HG03045 (cell line): ENCODE measurements around the gene CADPS2.

ENCODE experiments used
- ATAC-seq: cut with Tn5 transposase; IDR thresholded peaks from one replicate; pipeline ENCODE4 v1.9.1; 2021; ENCODE audit warnings: mild to moderate bottlenecking, moderate library complexity; ENCODE audit not compliant: unreplicated experiment

The CADPS2 gene

GRCh38 chr7:122789156-122789555 lies 97.1 kb downstream of the CADPS2 start:
- ATAC-seq, result no peak

DNA sequence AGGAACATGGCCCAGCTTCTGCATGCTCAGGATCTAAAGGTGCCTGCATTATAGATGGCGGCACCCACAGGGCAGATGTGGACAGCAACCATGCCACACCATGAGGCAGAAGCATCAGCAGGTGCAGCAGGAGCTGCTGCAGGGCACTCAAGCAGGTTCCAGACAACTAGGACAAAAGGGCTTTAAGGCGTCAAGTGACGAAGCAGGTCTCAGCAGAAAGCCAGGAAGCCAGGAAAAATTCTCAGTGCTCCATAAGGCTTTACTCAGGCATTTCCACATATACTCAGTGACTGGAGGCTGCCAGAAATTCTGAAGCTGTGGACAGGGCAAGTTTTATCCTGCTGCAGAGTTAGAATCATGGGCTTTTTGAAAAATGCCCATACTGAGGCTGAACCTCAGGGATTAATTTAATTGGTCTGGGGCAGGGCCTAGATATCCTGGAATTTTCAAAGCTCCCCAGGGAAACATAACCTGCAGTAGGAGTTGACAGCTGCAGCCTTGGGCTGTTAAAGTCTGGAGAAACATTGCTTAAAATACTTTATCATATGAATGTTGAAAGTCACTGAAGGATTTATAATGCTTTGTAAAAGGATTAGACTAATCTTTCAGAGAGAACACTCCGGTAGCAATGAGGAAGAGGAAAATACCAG lies 115.4 kb downstream of the CADPS2 start:
- ATAC-seq, result no peak

GRCh38 chr7:122768827-122769226 lies 117.4 kb downstream of the CADPS2 start:
- no peak for ATAC-seq

DNA sequence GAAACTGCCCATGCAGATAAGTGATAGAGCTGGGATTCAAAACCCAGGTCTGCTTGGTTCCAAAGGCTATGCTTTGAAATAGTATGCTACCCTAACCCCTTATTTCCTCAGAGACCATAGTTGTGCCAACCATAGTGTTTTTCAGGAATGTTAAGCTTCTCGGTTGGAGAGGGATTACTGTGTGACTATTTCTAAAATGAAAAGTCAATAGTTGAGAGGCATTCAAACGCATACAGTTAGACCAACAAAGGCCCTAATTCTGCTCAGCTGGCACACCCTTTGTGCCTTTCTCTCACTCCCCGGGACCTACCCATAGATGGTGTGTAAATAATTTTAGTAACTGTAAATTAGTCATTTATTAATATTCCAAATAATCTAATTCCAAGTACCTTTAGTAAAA lies 118.9 kb downstream of the CADPS2 start:
- ATAC-seq, result no peak

DNA sequence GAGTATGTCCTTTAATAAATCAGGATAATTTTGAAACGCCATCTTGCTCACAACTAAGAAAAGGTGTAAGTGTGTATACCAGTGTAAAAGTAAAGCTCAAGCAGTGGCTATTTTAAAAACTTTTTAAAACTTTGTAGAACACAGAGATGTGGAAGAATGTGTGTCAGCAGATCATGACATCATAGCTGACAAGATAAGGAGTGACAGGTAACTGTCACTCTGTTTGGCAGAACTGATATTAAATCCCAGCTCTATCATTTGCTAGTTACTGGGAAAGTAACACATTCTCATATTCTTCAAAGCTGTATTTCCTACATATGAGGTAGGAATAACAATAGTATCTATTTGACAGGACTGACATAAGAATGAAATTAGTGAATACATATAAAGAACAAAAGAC lies 119.7 kb downstream of the CADPS2 start:
- ATAC-seq, result no peak

DNA sequence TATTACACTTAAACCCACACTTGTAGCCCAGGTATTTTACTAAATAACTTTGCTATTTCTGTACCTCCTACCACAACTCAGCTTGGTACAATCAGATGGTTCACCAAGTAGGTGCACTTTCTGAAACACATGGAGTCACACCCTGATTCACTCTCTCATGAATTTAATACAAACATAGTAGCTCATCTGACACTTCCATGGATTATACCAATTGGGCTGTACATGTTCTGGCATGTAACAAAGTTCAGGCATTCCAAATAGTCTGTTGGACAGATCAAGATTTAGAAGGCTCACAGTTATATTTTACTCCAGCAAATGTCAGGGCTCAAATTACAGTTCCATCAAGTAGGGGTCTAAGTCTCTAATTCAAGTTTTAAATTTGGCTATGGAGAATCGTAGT lies 121.4 kb downstream of the CADPS2 start:
- no peak for ATAC-seq

DNA sequence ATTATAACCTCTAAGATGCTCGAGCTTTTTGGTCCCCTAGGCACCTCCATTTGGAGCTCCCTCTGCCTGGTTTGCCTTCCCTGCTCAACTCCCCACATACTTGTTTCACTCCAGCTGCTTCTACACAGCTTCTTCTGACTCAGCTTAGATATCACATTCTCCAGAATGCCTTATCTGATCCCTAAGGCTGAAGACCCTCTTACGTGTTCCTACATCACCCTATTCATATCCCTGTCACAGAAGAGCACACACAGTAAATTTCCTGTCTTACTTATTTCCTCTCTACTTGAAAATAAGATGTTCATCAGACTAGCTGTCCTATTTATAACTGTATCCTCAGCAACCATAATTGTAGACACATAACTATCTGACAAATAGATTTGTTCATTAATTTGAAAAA lies 122.2 kb downstream of the CADPS2 start:
- ATAC-seq, result no peak

- ATAC-seq, result no peak
Observed at GRCh38 chr7:122762071-122762470, 124.2 kb downstream of the CADPS2 start.

DNA sequence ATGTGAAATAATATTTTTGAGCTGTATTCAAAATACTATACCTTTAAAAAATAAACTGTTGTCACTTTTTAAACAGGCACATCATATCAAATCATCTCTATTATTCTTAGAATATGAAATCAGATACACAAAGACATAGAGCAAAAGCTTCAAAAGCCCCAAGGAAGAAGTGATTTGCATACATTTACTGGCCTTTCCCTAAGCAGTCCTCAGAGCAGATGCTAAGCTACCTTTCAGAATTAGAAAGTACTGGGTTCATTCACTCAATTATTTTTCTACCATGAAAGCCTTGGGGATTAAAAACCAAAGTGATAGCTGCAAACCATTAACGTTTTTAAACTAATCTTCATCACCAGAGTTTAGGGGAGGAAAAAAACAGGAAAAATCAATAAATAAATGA lies 127.8 kb downstream of the CADPS2 start:
- ATAC-seq, result no peak

GRCh38 chr7:122756860-122757259 lies 129.4 kb downstream of the CADPS2 start:
- ATAC-seq, result no peak

DNA sequence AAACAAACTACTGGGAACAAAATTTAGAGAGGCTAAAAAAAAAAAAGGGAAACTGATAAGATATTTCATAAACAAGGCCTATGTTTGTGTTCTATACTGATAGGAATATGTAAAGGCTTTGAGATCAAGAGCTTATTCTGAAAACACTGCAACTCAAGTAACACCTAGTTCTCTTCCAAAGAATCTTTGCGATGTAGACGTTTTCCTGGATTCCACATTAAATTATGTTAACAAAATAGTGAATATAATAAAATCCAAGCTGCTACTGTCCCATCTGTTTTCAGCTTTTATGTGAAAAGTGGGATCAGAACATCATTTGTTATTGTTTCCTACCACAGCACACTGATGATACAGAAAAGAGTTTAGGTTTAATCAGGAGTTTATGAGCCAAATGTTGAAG lies 130.6 kb downstream of the CADPS2 start:
- no peak for ATAC-seq

- ATAC-seq, result no peak
Observed at GRCh38 chr7:122752583-122752982, 133.7 kb downstream of the CADPS2 start.

DNA sequence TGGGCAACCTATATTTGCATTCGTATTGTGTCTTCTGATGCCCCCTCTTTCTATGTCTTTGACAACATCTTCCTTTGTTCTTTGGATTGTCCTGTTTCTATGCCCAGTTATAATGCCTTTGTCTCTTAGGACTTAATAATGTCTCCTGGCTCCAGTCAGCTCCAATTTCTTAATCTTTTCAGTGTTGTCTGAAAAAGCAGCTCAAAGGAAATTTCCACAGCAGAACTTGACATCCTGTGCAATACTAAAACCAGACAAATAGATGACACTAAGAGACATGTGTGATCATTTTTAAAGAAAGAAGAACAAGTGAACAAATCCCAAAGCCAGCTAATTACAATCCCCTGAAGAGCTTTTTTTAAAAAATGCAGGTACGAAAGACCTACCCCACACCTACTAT lies 135.9 kb downstream of the CADPS2 start:
- no peak for ATAC-seq

- ATAC-seq, result no peak
Observed at GRCh38 chr7:122748195-122748594, 138.1 kb downstream of the CADPS2 start.

GRCh38 chr7:122746948-122747347 lies 139.3 kb downstream of the CADPS2 start:
- ATAC-seq, result no peak

DNA sequence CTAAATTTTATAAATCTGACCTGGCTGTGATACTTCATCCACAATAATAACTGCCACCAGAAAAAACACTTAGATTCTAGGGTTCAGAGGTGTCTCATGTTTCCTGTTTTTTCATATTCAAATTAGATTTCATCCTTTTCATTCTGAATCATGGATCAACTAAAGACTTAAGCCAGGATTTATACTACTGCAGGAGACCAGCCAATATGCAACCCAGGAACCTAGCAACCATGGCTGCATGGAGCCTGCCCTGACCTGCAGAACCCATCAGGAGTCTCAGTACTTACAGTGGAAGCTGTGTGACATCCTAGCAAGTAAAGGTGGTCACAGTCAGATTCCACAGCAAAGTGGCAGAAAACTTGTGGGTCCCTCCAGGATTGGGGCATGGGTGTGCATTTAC lies 143.0 kb downstream of the CADPS2 start:
- no peak for ATAC-seq

DNA sequence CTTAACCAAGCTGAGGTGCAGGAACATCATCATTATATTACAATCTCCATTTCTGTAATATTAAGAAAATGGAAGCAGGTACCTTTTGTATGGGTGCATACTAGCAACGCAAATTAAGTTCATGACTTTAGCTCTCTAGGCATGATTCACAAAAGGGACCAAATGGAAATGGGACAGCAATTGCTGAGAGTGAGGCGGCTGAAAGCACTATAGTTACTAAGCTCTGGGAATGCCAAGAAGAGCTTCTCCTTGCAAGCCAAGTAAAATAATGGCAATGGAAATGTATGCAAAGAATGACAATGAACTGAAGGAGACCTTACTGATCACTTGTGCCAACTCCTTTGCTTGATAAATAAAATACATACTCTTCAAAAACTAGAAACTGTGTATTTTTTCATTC lies 147.3 kb downstream of the CADPS2 start:
- no peak for ATAC-seq

DNA sequence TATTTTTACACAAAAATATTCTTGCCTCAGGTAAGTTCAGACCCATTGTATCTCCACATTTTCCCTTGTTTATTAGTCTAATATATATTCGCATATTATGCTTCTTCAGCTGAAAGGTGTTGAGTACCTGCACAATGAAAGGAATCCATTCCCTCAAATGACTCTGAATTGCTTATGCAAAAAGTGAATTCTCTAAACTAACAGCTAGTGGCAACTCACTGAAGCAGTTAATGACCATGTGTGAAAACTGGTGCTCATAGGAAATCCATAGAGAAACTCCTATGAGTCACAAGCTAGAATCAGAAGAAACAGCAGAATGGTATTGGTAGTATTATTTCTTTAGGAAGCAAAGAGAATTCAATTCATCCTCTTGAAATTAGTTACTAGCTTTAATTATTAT lies 150.1 kb downstream of the CADPS2 start:
- ATAC-seq, result no peak

DNA sequence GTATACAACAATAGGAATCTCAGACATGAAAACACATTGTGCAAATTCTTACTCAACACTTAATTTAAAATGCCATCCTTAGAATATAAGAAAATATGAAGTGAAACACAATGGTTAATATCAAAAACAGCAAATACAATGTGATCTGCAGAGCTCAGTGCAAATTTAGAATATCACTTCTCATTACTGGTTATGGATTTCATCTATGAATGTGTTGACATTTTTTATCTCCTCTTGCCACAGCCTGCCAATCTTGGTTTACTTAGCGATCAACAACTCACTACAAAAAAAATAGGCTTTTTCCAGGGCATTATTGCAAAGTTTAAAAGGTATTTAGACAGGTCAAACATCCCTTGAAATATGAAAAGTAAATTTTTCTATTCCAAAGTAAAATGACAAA lies 158.5 kb downstream of the CADPS2 start:
- no peak for ATAC-seq

GRCh38 chr7:122727354-122727753 lies 158.9 kb downstream of the CADPS2 start:
- no peak for ATAC-seq

DNA sequence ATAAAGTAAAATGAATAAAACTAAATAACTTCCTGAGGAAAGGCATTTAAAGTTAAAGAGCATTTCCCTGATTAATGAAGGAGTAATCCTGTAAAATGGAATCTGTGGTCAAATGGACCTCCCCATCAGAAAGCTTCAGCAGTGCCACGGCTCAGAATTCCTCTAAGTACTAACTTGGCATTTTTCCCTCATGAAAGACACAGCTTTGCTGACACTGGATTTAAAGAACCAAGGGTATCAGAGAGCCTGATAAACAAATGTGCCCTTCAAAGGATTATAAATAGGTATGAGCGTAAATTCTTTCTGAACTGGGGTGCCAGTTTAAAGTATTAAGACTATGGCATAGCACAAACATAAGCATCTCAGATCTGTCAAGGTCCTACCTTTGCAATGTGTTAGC lies 159.4 kb downstream of the CADPS2 start:
- ATAC-seq, result no peak

- ATAC-seq, result no peak
Observed at GRCh38 chr7:122724366-122724765, 161.9 kb downstream of the CADPS2 start.

DNA sequence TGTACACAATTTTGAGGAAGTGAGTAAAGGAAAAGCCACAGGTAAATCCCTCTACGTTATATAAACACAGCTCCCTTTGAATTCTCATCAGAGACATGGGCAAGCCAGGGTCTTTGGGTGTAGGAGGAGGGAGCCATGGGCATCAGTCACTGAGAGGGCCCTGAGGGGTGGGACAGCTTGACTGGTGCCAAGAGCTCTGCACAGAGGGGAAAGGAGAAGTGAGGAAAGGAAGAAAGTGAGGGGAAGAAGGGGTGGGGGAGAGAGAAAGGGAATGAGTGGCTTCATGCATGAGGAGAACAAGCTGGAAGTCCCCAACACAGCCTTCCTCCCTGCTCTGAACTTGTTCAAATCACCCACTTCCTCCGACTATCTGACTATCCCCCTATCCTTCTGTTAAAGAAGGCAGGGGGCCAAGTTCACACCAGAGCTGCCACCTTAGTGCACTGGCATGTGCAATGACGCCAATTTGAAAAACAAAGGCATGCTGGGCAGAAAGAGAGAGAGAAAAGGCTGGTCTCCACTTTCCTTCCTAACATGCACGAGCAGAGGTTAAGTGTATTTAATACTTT lies 167.2 kb downstream of the CADPS2 start:
- no peak for ATAC-seq
